Measurements from ENCODE around the gene FALEC. TPM values are rescaled to one million over a fixed set of nuclear protein-coding genes. Genes with fewer than 3 reads are reported as not detected.

The FALEC gene
- polyA plus RNA-seq, 1 donor (not counting 4 experiments of a cell fraction or from before 2014, with no cell fraction given), result 0.12 TPM

DNA sequence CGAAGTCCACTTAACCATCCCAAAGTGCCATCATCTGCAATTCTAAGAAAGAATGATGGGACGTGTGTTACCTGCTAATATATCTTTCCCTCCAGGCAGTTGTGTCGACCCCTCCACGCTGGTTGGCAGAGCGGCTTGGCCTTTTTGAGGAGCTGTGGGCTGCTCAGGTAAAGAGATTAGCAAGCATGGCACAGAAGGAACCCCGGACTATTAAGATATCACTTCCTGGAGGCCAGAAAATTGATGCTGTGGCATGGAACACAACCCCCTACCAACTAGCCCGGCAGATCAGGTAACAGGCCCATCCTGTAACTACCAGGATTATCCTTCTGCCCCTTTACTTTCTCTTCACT lies 27.8 kb upstream of the FALEC start:
- Histone ChIP-seq H3K9me1 (ENCODE audit: control insufficient read depth, extremely low read depth, insufficient read depth, low read length) (no peaks in the 10 kb centered on the region), H3K79me2 (ENCODE audit: control insufficient read depth, insufficient read depth, low read length) (peaks cover 13% of the 10 kb centered on the region), H3K27ac (ENCODE audit: control insufficient read depth, insufficient read depth, low read length) (peak overlapping the region; percentile 97), H3K27me3 (ENCODE audit: control insufficient read depth, extremely low read depth, insufficient read depth, low read length) (no peaks in the 10 kb centered on the region), H3K9me3 (ENCODE audit: control insufficient read depth, low read depth, low read length) (no peaks in the 10 kb centered on the region), H3K4me1 (ENCODE audit: control insufficient read depth, extremely low read depth, insufficient read depth, low read length) (peaks cover 16% of the 10 kb centered on the region), H3K9ac (ENCODE audit: control insufficient read depth, extremely low read depth, insufficient read depth, low read length) (peak overlapping the region; percentile 94), H3K36me3 (ENCODE audit: control insufficient read depth in 2 of 2, extremely low read depth in 1 of 2, insufficient read depth in 2 of 2, low read length in 2 of 2) (peaks cover 14 to 24% of the 10 kb centered on the region in 2 experiments), H3K4me3 (ENCODE audit: control insufficient read depth in 2 of 3, extremely low read depth in 1 of 3, insufficient read depth in 2 of 3, low read depth in 1 of 3, low read length in 3 of 3) (peak overlapping the region; percentile 84 to 90 (median 85)), H4K20me1 (ENCODE audit: control insufficient read depth, extremely low read depth, insufficient read depth, low read length) (no peaks in the 10 kb centered on the region), H2AFZ (ENCODE audit: control insufficient read depth, low read length) (peak overlapping the region; percentile 83), H3K4me2 (ENCODE audit: control insufficient read depth, extremely low read depth, insufficient read depth, low read depth, low read length) (peak overlapping the region; percentile 96)
- DNase-seq (ENCODE audit: low read depth, low spot score) (no peak), FAIRE-seq (no peak)
- TF ChIP-seq, protein P1, sequence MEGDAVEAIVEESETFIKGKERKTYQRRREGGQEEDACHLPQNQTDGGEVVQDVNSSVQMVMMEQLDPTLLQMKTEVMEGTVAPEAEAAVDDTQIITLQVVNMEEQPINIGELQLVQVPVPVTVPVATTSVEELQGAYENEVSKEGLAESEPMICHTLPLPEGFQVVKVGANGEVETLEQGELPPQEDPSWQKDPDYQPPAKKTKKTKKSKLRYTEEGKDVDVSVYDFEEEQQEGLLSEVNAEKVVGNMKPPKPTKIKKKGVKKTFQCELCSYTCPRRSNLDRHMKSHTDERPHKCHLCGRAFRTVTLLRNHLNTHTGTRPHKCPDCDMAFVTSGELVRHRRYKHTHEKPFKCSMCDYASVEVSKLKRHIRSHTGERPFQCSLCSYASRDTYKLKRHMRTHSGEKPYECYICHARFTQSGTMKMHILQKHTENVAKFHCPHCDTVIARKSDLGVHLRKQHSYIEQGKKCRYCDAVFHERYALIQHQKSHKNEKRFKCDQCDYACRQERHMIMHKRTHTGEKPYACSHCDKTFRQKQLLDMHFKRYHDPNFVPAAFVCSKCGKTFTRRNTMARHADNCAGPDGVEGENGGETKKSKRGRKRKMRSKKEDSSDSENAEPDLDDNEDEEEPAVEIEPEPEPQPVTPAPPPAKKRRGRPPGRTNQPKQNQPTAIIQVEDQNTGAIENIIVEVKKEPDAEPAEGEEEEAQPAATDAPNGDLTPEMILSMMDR (optimal IDR thresholded peaks at IDR 0.05 in 1 of 3, IDR thresholded peaks at IDR 0.05 in 1 of 3, conservative IDR thresholded peaks at IDR 0.05 in 1 of 3; ENCODE audit: extremely low read depth in 1 of 3, insufficient read depth in 2 of 3, low read length in 3 of 3), result no peak
- no peak for TF ChIP-seq EZH2 (IDR thresholded peaks at IDR 0.05; ENCODE audit: low read length)
- dilution Hi-C loops (cut with MboI; ENCODE audit: extremely low pct_ligation_motif_present, low sequenced_read_pairs), result no loop called here

DNA sequence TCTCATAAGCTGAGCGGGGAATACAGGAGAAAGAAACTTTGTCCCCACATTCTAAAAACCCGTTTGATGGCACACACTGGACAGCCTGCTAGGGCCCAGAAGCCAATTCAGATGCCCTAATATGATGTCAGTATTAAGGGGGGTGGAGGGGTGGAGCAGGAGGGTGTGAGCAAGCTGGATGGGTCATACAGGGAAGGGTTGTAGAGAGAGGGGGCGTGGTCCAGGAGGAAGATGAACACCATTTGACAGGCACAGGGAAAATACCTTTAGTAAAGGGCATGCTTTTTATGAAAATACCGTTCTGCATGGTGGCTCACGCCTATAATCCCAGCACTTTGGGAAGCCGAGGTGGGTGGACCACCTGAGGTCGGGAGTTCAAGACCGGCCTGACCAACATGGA lies 22.4 kb upstream of the FALEC start:
- peaks cover 22 to 50% of the 10 kb centered on the region in 2 experiments for H3K36me3 ChIP-seq (ENCODE audit: control insufficient read depth in 2 of 2, extremely low read depth in 1 of 2, insufficient read depth in 2 of 2, low read length in 2 of 2)
- FAIRE-seq (no peak), DNase-seq (ENCODE audit: low read depth, low spot score) (no peak)
- H4K20me1 ChIP-seq (ENCODE audit: control insufficient read depth, extremely low read depth, insufficient read depth, low read length), result no peaks in the 10 kb centered on the region
- no peak overlapping the region for H3K4me3 ChIP-seq (ENCODE audit: control insufficient read depth in 2 of 3, extremely low read depth in 1 of 3, insufficient read depth in 2 of 3, low read depth in 1 of 3, low read length in 3 of 3)
- no peaks in the 10 kb centered on the region for H3K9me3 ChIP-seq (ENCODE audit: control insufficient read depth, low read depth, low read length)
- dilution Hi-C loops (cut with MboI; ENCODE audit: extremely low pct_ligation_motif_present, low sequenced_read_pairs), result no loop called here
- TF ChIP-seq, protein P1 (optimal IDR thresholded peaks at IDR 0.05 in 1 of 3, IDR thresholded peaks at IDR 0.05 in 1 of 3, conservative IDR thresholded peaks at IDR 0.05 in 1 of 3; ENCODE audit: extremely low read depth in 1 of 3, insufficient read depth in 2 of 3, low read length in 3 of 3), result no peak
- TF ChIP-seq EZH2 (IDR thresholded peaks at IDR 0.05; ENCODE audit: low read length), result no peak
- H3K27ac ChIP-seq (ENCODE audit: control insufficient read depth, insufficient read depth, low read length), result no peak overlapping the region
- no peak overlapping the region for H3K9ac ChIP-seq (ENCODE audit: control insufficient read depth, extremely low read depth, insufficient read depth, low read length)
- H3K27me3 ChIP-seq (ENCODE audit: control insufficient read depth, extremely low read depth, insufficient read depth, low read length), result no peaks in the 10 kb centered on the region
- H2AFZ ChIP-seq (ENCODE audit: control insufficient read depth, low read length), result no peak overlapping the region
- no peaks in the 10 kb centered on the region for H3K9me1 ChIP-seq (ENCODE audit: control insufficient read depth, extremely low read depth, insufficient read depth, low read length)
- H3K79me2 ChIP-seq (ENCODE audit: control insufficient read depth, insufficient read depth, low read length), result peaks cover 4% of the 10 kb centered on the region
- H3K4me1 ChIP-seq (ENCODE audit: control insufficient read depth, extremely low read depth, insufficient read depth, low read length), result peaks cover 3% of the 10 kb centered on the region
- no peak overlapping the region for H3K4me2 ChIP-seq (ENCODE audit: control insufficient read depth, extremely low read depth, insufficient read depth, low read depth, low read length)
